HUES6 (cell line): ENCODE results near the gene DFFB.

Experiments used
- H3K27ac ChIP-seq: 2 replicates; pipeline ENCODE4 v1.7.0; 2013; ENCODE audit warnings: low read depth, mild to moderate bottlenecking, low read length, inconsistent platforms
- H3K27me3 ChIP-seq: 2 replicates; pipeline ENCODE4 v1.6.1; 2013; ENCODE audit warnings: low read length; ENCODE audit not compliant: control insufficient read depth, insufficient read depth
- H3K36me3 ChIP-seq: 2 replicates; pipeline ENCODE4 v1.6.1; 2013; ENCODE audit warnings: low read length; ENCODE audit not compliant: control insufficient read depth, insufficient read depth
- H3K4me1 ChIP-seq: 2 replicates; pipeline ENCODE4 v1.6.1; 2013; ENCODE audit warnings: low read length; ENCODE audit not compliant: control insufficient read depth, insufficient read depth
- H3K4me3 ChIP-seq: 2 replicates; pipeline ENCODE4 v1.5.1; 2013; ENCODE audit warnings: low read depth, low read length
- H3K9ac ChIP-seq: one replicate; pipeline ENCODE4 v1.6.1; 2013; ENCODE audit warnings: mild to moderate bottlenecking, low read length
- H3K9me3 ChIP-seq: 2 replicates; pipeline ENCODE4 v1.6.1; 2013; ENCODE audit warnings: low read depth, low read length; ENCODE audit not compliant: control insufficient read depth, insufficient read depth

Gene DFFB

GRCh38 chr1:3872546-3872945 is 15.3 kb downstream of the DFFB start:
- H3K9me3 ChIP-seq, result no peaks in the 10 kb centered on the region
- peaks cover 21% of the 10 kb centered on the region; the same call in 1 of the 2 replicates for H3K36me3 ChIP-seq
- no peaks in the 10 kb centered on the region for H3K27me3 ChIP-seq
- H3K4me3 ChIP-seq, result no peak overlapping the region
- no peak overlapping the region for H3K27ac ChIP-seq
- H3K4me1 ChIP-seq, result peaks cover 11% of the 10 kb centered on the region; the same call in 1 of the 2 replicates
- no peak overlapping the region for H3K9ac ChIP-seq

GRCh38 chr1:3874736-3875135 is 17.5 kb downstream of the DFFB start:
- Histone ChIP-seq H3K27ac (no peak overlapping the region), H3K9ac (no peak overlapping the region), H3K4me1 (peaks cover 7% of the 10 kb centered on the region; the same call in 1 of the 2 replicates), H3K9me3 (peaks cover 17% of the 10 kb centered on the region), H3K36me3 (peaks cover 23% of the 10 kb centered on the region), H3K4me3 (no peak overlapping the region), H3K27me3 (no peaks in the 10 kb centered on the region)

DNA sequence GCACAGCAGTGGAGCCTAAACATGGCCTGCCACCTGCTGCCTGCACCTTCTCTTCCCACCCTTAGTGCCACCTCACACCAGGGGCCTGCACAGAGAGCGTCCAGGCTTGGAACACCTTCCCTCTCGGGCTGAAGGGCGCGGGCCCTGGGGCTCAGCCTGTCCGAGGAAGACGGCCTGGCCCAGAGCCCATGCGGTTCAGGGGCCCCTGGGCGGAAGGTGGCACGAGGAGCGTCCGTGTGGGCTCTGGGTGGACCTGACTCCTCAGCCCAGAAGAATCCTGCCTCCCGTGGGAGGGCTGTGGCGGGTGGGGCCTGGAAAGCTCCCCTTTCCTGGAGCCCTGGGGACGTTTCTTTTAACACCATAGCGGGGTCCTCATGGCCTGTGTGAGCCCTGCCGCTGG is 19.4 kb downstream of the DFFB start:
- Histone ChIP-seq H3K9me3 (peaks cover 17% of the 10 kb centered on the region), H3K4me1 (no peaks in the 10 kb centered on the region), H3K27ac (no peak overlapping the region), H3K9ac (no peak overlapping the region), H3K27me3 (no peaks in the 10 kb centered on the region), H3K4me3 (no peak overlapping the region), H3K36me3 (peaks cover 22% of the 10 kb centered on the region)

GRCh38 chr1:3879099-3879498 is 21.8 kb downstream of the DFFB start:
- Histone ChIP-seq H3K9me3 (peaks cover 17% of the 10 kb centered on the region), H3K36me3 (peaks cover 14% of the 10 kb centered on the region), H3K27me3 (no peaks in the 10 kb centered on the region), H3K9ac (no peak overlapping the region), H3K4me1 (no peaks in the 10 kb centered on the region), H3K27ac (no peak overlapping the region), H3K4me3 (no peak overlapping the region)

- H3K9ac ChIP-seq, result no peak overlapping the region
- no peaks in the 10 kb centered on the region for H3K4me1 ChIP-seq
- H3K9me3 ChIP-seq, result peaks cover 17% of the 10 kb centered on the region
- peaks cover 13% of the 10 kb centered on the region for H3K36me3 ChIP-seq
- no peak overlapping the region for H3K27ac ChIP-seq
- H3K4me3 ChIP-seq, result no peak overlapping the region
- no peaks in the 10 kb centered on the region for H3K27me3 ChIP-seq
These were observed 22.6 kb downstream of the DFFB start for GRCh38 chr1:3879787-3880428.

DNA sequence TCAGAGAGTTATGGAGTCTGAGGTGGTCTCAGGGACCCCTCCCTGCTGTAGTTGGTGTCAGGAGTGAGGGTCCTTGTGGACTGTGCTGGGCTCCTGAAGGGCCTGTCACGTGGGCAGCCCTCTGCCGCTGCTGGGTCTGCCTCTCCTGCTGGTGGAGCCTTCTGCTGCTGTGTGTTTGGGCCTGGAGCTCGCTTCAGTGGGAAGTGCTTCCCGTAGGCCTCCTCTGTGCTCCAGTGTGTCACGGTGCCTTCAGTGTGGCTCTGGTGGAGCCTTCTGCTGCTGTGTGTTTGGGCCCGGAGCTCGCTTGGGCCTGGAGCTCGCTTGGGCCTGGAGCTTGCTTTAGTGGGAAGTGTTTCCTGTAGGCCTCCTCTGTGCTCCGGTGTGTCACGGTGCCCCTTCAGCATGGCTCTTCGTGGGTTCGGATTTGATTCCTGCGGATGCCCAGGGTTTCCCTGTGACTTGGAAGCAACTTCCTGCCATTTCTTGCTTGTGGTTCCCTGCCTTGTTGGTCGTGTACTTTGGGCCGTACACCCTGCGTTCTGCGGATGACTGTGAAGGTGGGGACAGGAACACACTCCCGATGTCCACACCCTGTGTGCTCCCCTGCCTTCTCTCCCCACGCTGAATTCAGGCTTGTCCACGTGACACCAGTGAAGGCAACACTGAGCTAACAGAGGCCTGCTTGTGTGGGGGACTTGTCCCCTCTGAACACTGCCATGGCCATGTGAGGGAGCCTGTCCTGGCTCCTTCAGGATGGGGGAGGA is 23.3 kb downstream of the DFFB start:
- H3K27ac ChIP-seq, result no peak overlapping the region

GRCh38 chr1:3881193-3881480 is 23.9 kb downstream of the DFFB start:
- Histone ChIP-seq H3K4me3 (no peak overlapping the region), H3K36me3 (peaks cover 17% of the 10 kb centered on the region), H3K9me3 (peaks cover 17% of the 10 kb centered on the region), H3K27me3 (no peaks in the 10 kb centered on the region), H3K4me1 (no peaks in the 10 kb centered on the region), H3K27ac (no peak overlapping the region), H3K9ac (no peak overlapping the region)

More for the DNA sequence above, 23.3 kb downstream of the DFFB start:
- Histone ChIP-seq H3K27me3 (no peaks in the 10 kb centered on the region), H3K9me3 (peaks cover 17% of the 10 kb centered on the region), H3K36me3 (peaks cover 15% of the 10 kb centered on the region), H3K9ac (no peak overlapping the region), H3K4me3 (no peak overlapping the region), H3K4me1 (no peaks in the 10 kb centered on the region)

- Histone ChIP-seq H3K4me1 (no peaks in the 10 kb centered on the region), H3K4me3 (no peak overlapping the region), H3K9me3 (peaks cover 13% of the 10 kb centered on the region), H3K27ac (no peak overlapping the region), H3K36me3 (peaks cover 33% of the 10 kb centered on the region), H3K9ac (no peak overlapping the region), H3K27me3 (no peaks in the 10 kb centered on the region)
These were observed 26.1 kb downstream of the DFFB start for GRCh38 chr1:3883194-3883925.

DNA sequence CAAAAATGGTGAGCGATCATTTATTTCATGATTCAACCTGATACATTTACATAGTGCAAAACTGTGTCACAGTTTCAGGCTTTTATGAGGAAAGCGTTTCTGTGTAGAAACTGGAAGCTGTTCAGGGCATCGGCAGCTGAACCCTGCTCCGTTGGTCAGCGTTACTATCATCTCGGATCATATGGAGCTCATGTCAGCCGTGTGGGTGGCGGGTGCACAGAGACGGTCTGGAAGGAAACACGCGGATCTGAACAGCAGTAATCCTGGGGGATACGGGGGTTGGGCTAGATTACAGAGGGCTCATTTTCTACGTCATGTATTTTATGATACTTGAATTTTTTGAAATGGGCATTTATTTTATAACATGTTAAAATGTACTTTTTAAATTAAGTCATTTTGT is 27.7 kb downstream of the DFFB start:
- no peak overlapping the region for H3K27ac ChIP-seq
- no peaks in the 10 kb centered on the region for H3K9me3 ChIP-seq
- no peaks in the 10 kb centered on the region for H3K4me1 ChIP-seq
- H3K4me3 ChIP-seq, result no peak overlapping the region
- H3K36me3 ChIP-seq, result peaks cover 33% of the 10 kb centered on the region
- H3K9ac ChIP-seq, result no peak overlapping the region
- no peaks in the 10 kb centered on the region for H3K27me3 ChIP-seq

- Histone ChIP-seq H3K27me3 (no peaks in the 10 kb centered on the region), H3K4me3 (no peak overlapping the region), H3K4me1 (no peaks in the 10 kb centered on the region), H3K36me3 (peaks cover 40% of the 10 kb centered on the region), H3K27ac (no peak overlapping the region), H3K9ac (no peak overlapping the region), H3K9me3 (no peaks in the 10 kb centered on the region)
These were observed 28.3 kb downstream of the DFFB start for GRCh38 chr1:3885611-3886010.

GRCh38 chr1:3886106-3886670 is 28.9 kb downstream of the DFFB start:
- Histone ChIP-seq H3K4me1 (no peaks in the 10 kb centered on the region), H3K4me3 (no peak overlapping the region), H3K36me3 (peaks cover 45% of the 10 kb centered on the region), H3K9me3 (no peaks in the 10 kb centered on the region), H3K9ac (no peak overlapping the region), H3K27me3 (no peaks in the 10 kb centered on the region), H3K27ac (no peak overlapping the region)
